GM19351 (cell line): ENCODE data around the gene TEX36.
A peak's percentile ranks its signal among the peaks of the same experiment; 100 is the strongest.
"Not testable (repeated sequence)": the region's sequence is repeated elsewhere in the genome, so short reads cannot be mapped to it uniquely, and the experiment has no call there.

Experiments
- ATAC-seq: cut with Tn5 transposase; IDR thresholded peaks from one replicate; pipeline ENCODE4 v1.9.1; 2021; ENCODE audit warnings: mild to moderate bottlenecking, moderate library complexity; ENCODE audit not compliant: unreplicated experiment

TEX36 gene

GRCh38 chr10:125637496-125637895, 45.5 kb downstream of the TEX36 start:
- no peak for ATAC-seq

- ATAC-seq = no peak
Measured at GRCh38 chr10:125634606-125635005, 48.4 kb downstream of the TEX36 start.

- no peak for ATAC-seq
Measured at GRCh38 chr10:125633517-125633999, 49.4 kb downstream of the TEX36 start.

GRCh38 chr10:125631806-125632205, 51.2 kb downstream of the TEX36 start:
- no peak for ATAC-seq

GRCh38 chr10:125629758-125630376, 53.1 kb downstream of the TEX36 start:
- peak; percentile 81 for ATAC-seq

- ATAC-seq = no peak
Measured at GRCh38 chr10:125628104-125629049, 54.6 kb downstream of the TEX36 start.

GRCh38 chr10:125627646-125628045, 55.3 kb downstream of the TEX36 start:
- no peak for ATAC-seq

- ATAC-seq = no peak
Measured at GRCh38 chr10:125626671-125627070, 56.3 kb downstream of the TEX36 start.

DNA sequence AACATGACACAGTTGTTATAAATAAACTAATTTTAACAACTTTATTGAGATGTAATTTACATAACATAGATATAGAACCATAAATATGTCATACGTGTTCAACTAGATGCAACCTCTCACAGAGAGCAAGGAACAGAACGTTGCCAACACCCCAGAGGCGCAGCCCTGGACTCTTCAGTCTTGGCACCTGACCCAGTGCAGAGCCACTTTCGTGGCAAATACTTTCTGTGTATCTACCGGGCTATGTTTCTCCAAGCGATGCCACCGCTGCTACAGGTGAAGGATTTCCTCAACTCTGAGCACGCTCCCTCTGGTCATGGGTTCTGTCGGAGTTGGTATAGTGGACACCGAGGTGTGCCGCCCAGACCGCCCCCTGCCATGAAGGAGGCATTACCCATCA, 57.4 kb downstream of the TEX36 start:
- no peak for ATAC-seq

- ATAC-seq = no peak
Measured at GRCh38 chr10:125624800-125625199, 58.2 kb downstream of the TEX36 start.

DNA sequence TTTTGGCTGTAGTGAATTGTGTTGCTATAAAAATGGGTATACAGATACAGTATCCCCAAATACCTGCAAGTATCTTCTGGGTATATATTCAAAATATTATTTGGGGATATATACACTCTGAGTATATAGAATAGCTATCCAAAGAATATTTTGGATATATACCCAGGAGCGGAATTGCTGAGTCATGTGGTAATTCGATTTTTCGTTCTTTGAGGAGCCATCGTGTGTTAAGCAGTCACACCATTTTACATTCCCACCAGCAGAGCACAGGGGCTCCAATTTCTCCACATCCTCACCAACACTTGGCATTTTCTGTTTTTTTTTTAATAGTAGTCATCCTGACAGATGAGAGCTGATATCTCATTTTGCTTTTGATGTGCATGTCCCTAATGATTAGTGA, 61.9 kb downstream of the TEX36 start:
- ATAC-seq = no peak

- ATAC-seq = no peak
Measured at GRCh38 chr10:125620401-125620800, 62.6 kb downstream of the TEX36 start.

DNA sequence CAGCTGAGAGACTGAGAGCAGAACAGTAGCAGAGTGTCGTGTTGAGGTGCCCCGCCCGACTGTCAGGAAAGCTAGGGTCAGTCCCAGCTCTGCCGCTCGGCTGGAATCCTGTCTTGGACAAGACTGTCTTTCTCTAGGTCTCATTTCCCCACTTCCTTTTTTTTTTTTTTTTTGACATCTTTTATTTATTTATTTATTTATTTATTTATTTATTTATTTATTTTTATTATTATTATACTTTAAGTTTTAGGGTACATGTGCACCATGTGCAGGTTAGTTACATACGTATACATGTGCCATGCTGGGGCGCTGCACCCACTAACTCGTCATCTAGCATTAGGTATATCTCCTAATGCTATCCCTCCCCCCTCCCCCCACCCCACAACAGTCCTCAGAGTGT, 69.9 kb downstream of the TEX36 start:
- ATAC-seq = not testable (repeated sequence)

DNA sequence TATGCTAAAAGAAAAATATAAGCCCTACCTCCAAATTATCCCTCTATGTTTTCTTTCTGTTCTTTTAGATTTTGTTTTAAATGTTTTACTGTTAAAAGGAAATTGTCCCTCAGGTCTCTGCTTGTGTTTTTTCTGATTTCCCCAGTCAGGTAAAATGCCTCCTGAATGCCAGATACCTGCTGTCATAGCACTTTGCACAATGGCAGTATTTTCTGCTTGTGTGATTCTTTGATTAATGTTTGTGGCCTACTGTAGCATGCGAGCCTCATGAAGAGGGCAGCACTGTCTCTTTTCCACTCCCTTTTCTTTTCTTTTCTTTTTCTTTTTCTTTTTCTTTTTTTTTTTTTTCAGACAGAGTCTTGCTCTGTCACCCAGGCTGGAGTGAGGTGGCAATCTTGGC, 71.2 kb downstream of the TEX36 start:
- no peak for ATAC-seq

- ATAC-seq = no peak
Measured at GRCh38 chr10:125611216-125611615, 71.7 kb downstream of the TEX36 start.

DNA sequence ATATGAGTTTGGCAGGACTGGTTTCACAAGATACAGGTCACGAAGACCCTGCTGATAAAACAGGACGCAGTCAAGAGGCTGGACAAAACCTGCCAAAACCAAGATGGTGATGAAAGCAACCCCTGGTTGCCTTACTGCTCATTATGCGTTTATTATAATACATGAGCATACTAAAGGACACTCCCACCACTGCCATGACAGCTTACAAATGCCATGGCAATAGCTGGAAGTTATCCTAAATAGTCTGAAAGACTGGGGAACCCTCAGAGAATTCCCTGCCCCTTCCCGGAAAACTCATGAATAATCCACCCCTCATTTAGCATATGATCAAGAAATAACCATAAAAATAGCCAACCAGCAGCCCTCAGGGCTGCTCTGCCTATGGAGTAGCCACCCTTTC, 73.1 kb downstream of the TEX36 start:
- no peak for ATAC-seq

- no peak for ATAC-seq
Measured at GRCh38 chr10:125608474-125608873, 74.5 kb downstream of the TEX36 start.

DNA sequence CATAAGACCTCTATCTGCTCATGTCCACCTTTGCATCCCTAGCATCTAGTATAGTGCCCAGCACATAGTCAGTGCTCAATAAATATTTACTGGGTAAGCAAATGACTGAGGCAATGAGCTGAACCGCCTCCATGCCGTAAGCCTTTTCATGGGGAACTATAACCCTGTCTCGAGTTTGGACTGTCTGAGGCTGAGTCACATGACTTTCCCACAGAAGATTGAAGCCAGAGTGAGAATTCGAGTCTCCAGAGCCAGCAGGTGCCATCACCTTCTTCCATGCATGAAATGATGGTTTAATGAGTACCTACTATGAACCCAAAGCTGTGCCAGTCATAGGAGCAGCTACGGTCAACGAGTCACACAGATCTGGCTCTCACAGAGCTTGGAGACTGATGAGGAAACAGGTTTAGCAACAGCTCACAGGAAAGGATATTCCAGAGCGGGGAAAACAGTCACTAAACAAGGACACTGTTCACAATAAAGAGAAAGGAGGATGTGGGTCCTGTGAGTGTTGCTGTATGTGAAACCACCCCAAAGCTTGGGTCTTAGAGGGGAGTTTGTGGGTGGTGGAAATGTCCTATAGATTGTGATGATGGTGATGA, 75.2 kb downstream of the TEX36 start:
- ATAC-seq = no peak

DNA sequence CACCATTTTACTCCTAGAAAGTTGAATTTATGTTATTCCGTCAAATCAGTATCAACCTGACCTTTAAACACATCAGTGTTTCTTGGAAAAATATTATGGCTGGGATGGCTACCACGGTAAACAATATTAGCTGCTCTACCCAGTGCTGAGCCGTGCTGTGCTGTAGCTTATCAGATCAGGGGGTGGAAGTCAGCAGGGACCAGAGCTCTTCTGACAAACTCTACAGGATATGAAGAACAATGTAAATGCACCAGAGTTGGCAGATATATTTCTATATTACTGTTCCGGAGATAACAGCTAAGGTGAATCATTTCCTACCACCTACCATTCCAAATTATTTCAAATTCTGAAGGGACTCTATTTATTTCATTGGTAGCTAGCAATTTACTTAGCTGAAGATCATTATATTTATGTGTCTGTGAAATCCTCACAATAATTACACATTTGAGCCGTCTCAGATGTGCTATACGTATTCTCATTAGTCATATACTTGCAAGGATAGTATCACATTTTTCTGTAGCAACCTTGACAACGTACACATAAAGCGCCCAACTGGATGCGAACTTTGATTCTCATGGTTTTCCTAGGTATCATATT, 76.5 kb downstream of the TEX36 start:
- ATAC-seq = no peak
